Stimulated activated naive CD8-positive, alpha-beta T cell treated with anti-CD3 and anti-CD28 coated beads, Interleukin-15, amount 100 ng/mL, for 72 hours (primary cell): ENCODE data around the gene HERC6.
"Not testable (repeated sequence)": the region's sequence is repeated elsewhere in the genome, so short reads cannot be mapped to it uniquely, and the experiment has no call there.

Source experiments
- ATAC-seq: fragments of 150-1000 bp; cut with Tn5 transposase; 2 replicates; pipeline ENCODE4 v1.10.0; 2021; ENCODE audit warnings: mild to moderate bottlenecking, moderate library complexity
- DNase-seq, 2 donors: peaks; one replicate each; pipeline ENCODE4 v3.0.0; 2021 to 2022
- H3K27ac Mint-ChIP-seq, 2 donors: one replicate each; pipeline ENCODE4 v1.8.0; 2022; ENCODE audit warnings: mild to moderate bottlenecking in 2 of 2, mixed read lengths in 2 of 2, moderate library complexity in 2 of 2
- H3K27me3 Mint-ChIP-seq: one replicate; pipeline ENCODE4 v1.8.0; 2022; ENCODE audit warnings: mixed read lengths
- H3K4me1 Mint-ChIP-seq: one replicate; pipeline ENCODE4 v1.8.0; 2022; ENCODE audit warnings: mild to moderate bottlenecking, mixed read lengths
- H3K4me3 Mint-ChIP-seq, 2 donors: one replicate each; pipeline ENCODE4 v1.8.0; 2022; ENCODE audit warnings: mild to moderate bottlenecking in 2 of 2, mixed read lengths in 2 of 2, moderate library complexity in 1 of 2
- H3K9me3 Mint-ChIP-seq, 2 donors: one replicate each; pipeline ENCODE4 v1.8.0; 2022; ENCODE audit warnings: mixed read lengths in 2 of 2

HERC6 gene

DNA sequence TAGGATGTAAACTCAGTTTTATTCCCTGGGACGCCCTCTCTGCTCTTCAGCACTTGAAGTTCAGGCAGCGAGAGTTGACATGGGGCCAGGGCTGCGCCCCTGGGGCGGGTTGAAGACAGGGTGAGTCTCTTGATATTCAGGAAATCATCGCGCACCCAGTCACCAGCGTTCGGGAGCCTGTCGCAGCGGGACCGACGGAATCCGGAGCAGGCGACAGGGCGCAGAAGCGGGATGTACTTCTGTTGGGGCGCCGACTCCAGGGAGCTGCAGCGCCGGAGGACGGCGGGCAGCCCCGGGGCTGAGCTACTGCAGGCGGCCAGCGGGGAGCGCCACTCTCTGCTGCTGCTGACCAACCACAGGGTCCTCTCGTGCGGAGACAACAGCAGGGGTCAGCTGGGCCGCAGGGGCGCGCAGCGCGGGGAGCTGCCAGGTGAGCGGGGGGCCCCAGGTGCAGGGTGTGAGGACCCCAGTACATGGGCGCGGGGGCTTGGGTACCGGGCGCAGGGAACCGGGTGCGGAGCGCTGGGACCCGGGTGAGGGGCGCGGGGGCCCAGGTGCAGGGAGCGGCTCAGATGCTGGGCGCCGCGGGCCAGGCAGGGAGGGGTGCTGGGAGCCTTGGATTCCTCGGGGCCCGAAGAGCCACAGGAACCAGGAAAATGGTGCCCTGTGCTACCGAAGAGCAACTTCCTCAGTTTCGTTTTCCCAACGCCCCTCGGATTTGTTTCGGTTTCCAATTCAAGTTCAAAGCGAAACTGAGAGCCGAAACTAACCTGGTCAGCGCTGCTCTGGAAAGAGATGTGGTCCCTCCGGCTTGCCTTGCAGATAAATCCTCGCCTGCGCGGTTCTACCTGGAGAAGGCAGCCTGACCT, at the start of gene HERC6:
TSS of gene HERC6 (plus strand) at position 162 of the 869 bp plus-strand sequence. CDS start at position 232, 70 bp downstream.
- peak; percentile 77 to 89 for DNase-seq
- Mint-ChIP-seq H3K27me3 (no peaks in the 10 kb centered on the region), H3K9me3 (no peaks in the 10 kb centered on the region), H3K4me1 (peaks cover 26% of the 10 kb centered on the region), H3K4me3 (peak within 1 kb of the TSS; percentile 84 to 88), H3K27ac (peak within 1 kb of the TSS; percentile 90 to 95)
- peak; percentile 71 for ATAC-seq

DNA sequence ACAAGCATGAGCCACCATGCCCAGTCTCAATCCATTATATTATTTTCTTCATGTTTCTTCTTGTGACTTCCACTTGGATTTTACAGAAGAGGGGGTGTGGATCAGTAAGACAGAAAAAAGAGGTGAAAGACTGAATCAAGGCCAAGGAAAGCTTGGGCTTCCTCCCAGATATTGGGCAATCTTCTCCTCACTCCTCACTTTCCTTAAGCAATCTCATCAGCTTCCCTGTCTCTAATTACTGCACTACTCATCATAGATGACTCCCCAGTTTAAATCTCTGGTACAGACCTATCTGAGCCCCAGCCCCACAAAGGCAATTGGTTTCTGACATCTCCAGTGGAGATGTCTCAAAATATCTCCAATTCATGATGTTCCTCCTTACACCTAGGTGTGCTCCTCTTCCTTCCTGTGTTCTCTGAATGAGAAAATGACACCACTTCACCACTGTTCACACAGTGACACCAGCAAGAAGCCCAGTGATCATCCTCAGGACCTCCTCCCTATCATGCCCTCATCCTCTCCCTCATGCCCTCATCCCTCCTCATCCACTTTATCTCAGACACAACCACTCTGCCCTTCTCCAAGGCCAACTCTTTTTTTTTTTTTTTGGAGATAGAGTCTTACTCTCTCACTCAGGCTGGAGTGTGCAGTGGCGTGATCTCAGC, 44.8 kb upstream of the HERC6 start:
- DNase-seq (no peak), ATAC-seq (no peak)
- Mint-ChIP-seq H3K27ac (peak overlapping the region in 1 of 2 donors; percentile 13), H3K27me3 (no peaks in the 10 kb centered on the region), H3K4me1 (peaks cover 5% of the 10 kb centered on the region), H3K9me3 (no peaks in the 10 kb centered on the region), H3K4me3 (no peak overlapping the region)

DNA sequence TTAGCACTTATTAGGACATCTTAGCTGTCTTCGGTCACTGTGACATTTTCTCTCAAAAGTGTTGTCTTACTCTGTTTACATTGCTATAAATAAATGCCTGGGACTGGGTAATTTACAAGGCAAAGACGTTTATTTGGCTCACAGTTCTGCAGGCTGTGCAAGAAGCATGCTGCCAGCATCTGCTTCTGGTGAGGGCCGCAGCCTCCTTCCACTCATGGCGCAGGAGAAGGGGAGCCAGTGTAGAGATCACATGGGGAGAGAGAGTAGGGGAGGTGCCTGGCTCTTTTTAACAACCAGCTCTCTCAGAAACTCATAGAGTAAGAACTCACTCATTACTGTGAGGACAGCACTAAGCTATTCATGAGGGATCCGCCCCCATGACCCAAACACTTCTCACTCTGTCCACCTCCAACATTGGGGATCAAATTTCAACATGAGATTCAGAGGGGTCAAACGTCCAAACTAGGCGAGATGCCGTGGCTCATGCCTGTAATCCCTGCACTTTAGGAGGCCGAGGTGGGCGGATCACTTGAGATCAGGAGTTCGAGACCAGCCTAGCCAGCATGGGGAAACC, 43.5 kb upstream of the HERC6 start:
- Mint-ChIP-seq H3K27me3 (no peaks in the 10 kb centered on the region), H3K27ac (no peak overlapping the region), H3K4me1 (peaks cover 5% of the 10 kb centered on the region), H3K4me3 (no peak overlapping the region), H3K9me3 (no peaks in the 10 kb centered on the region)
- DNase-seq (no peak), ATAC-seq (no peak)

GRCh38 chr4:88341227-88342192, 37.1 kb upstream of the HERC6 start:
- Mint-ChIP-seq H3K4me1 (no peaks in the 10 kb centered on the region), H3K27me3 (no peaks in the 10 kb centered on the region), H3K9me3 (no peaks in the 10 kb centered on the region), H3K27ac (no peak overlapping the region), H3K4me3 (no peak overlapping the region)
- ATAC-seq: no peak
- DNase-seq: no peak

- not testable (repeated sequence) for H3K27ac Mint-ChIP-seq, H3K27me3 Mint-ChIP-seq, H3K4me3 Mint-ChIP-seq, DNase-seq, H3K4me1 Mint-ChIP-seq, ATAC-seq, H3K9me3 Mint-ChIP-seq
Observed at GRCh38 chr4:88346902-88347301, 31.8 kb upstream of the HERC6 start.

DNA sequence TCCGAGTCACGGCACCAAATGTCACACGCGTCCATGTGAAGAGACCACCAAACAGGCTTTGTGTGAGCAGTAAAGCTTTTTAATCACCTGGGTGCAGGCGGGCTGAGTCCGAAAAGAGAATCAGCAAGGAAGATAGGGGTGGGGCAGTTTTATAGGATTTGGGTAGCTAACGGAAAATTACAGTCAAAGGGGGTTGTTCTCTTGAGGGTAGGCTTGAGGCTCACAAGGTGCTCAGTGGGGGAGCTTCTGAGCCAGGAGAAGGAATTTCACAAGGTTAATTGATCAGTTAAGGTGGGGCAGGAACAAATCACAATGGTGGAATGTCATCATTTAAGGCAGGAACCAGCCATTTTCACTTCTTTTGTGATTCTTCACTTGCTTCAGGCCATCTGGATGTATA, 29.9 kb upstream of the HERC6 start:
- not testable (repeated sequence) for H3K4me1 Mint-ChIP-seq, ATAC-seq, DNase-seq, H3K4me3 Mint-ChIP-seq, H3K27me3 Mint-ChIP-seq, H3K27ac Mint-ChIP-seq
- peaks cover 0 to 12% of the 10 kb centered on the region in 2 donors for H3K9me3 Mint-ChIP-seq

DNA sequence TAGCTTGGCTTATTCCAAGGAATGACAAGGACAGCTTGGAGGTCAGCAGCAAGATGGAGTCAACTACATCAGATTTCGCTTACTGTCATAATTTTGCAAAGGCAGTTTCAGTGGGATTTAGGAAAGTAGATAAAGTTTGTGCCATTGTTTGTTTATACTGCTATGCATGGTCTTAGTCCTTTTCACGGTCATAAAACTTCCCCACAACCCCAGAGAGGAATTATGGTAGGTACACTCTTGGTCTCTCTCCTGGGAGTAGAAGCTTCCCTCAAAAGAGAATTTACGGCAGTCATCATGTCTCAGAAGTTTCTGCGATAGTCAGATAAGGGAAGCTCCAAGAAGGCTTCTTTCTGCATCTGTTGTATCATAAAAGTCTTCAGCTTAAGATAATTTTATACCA, 27.9 kb upstream of the HERC6 start:
- DNase-seq: no peak
- ATAC-seq: no peak
- Mint-ChIP-seq H3K9me3 (peaks cover 0 to 12% of the 10 kb centered on the region in 2 donors), H3K4me1 (no peaks in the 10 kb centered on the region), H3K27ac (no peak overlapping the region), H3K27me3 (no peaks in the 10 kb centered on the region), H3K4me3 (no peak overlapping the region)

- H3K9me3 Mint-ChIP-seq: peaks cover 0 to 14% of the 10 kb centered on the region in 2 donors
- H3K27me3 Mint-ChIP-seq: no peaks in the 10 kb centered on the region
- H3K4me1 Mint-ChIP-seq: no peaks in the 10 kb centered on the region
- no peak for ATAC-seq
- no peak for DNase-seq
- H3K4me3 Mint-ChIP-seq: no peak overlapping the region
- no peak overlapping the region for H3K27ac Mint-ChIP-seq
Observed at GRCh38 chr4:88352062-88352740, 26.5 kb upstream of the HERC6 start.

- Mint-ChIP-seq H3K27me3 (no peaks in the 10 kb centered on the region), H3K4me1 (no peaks in the 10 kb centered on the region), H3K4me3 (no peak overlapping the region), H3K9me3 (peaks cover 0 to 18% of the 10 kb centered on the region in 2 donors), H3K27ac (no peak overlapping the region)
- ATAC-seq (no peak), DNase-seq (no peak)
Observed at GRCh38 chr4:88353324-88353723, 25.3 kb upstream of the HERC6 start.

DNA sequence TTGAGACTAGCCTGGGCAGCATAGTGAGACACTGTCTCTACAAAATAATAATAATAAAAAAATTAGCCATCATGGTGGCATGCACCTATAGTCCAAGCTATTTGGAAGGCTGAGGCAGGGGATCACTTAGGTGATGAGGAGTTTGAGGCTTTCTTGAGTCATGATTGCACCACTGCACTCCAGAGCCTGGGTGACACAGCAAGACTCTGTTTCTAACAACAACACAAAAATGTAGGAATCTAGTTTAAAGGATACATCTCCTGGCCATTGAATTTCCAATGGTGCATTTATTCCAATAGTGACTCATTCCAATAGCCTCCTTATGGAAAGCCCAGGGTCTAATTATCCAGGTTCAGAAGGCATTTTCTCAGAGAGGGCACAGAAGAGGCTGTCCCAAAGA, 21.9 kb upstream of the HERC6 start:
- H3K4me3 Mint-ChIP-seq: no peak overlapping the region
- DNase-seq (no peak), ATAC-seq (no peak)
- H3K9me3 Mint-ChIP-seq: peaks cover 0 to 26% of the 10 kb centered on the region in 2 donors
- no peak overlapping the region for H3K27ac Mint-ChIP-seq
- no peaks in the 10 kb centered on the region for H3K27me3 Mint-ChIP-seq
- H3K4me1 Mint-ChIP-seq: no peaks in the 10 kb centered on the region

DNA sequence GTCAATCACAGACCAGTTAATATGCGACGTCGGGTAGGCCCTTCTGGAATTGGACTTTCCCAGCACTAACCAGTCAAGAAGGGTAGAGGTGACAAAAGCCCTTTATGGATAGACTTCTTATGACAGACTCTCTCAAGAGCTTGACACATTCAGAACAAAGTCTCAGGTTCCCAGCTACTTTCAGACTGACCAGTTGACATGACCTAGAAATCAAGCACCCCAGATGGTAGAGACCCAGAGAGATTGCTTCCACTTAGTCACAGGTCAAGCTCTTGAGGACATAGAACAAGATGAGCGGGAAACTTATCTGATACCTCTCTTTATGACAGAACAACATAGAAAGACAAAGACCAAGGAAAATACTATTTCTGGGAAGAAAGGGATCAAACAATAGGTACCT, 21.4 kb upstream of the HERC6 start:
- no peak overlapping the region for H3K27ac Mint-ChIP-seq
- H3K4me3 Mint-ChIP-seq: no peak overlapping the region
- H3K4me1 Mint-ChIP-seq: no peaks in the 10 kb centered on the region
- ATAC-seq (no peak), DNase-seq (no peak)
- no peaks in the 10 kb centered on the region for H3K27me3 Mint-ChIP-seq
- peaks cover 0 to 21% of the 10 kb centered on the region in 2 donors for H3K9me3 Mint-ChIP-seq

DNA sequence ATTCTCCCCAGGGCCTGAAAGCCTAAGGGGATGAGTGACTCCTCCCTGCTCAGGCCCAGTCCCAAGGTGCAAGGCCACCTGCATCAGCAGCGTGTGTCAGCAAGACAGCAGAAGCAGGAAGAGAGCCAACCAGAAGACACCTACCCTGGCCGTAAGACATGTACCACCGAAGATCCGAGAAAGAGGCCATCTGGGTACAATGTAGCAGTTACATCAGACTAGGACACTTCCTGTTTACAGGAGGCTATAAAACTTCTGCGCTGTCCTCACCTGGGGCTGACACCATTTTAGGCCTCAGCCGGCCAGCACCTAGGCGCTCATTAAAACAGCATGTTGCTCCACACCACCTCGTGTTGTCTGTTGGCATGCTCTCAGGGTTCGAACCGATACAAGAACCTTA, 19.1 kb upstream of the HERC6 start:
- Mint-ChIP-seq H3K27ac (no peak overlapping the region), H3K9me3 (peaks cover 6 to 25% of the 10 kb centered on the region in 2 donors), H3K27me3 (no peaks in the 10 kb centered on the region), H3K4me3 (no peak overlapping the region), H3K4me1 (no peaks in the 10 kb centered on the region)
- ATAC-seq (no peak), DNase-seq (no peak)

- H3K27ac Mint-ChIP-seq: no peak overlapping the region
- H3K27me3 Mint-ChIP-seq: no peaks in the 10 kb centered on the region
- H3K4me1 Mint-ChIP-seq: no peaks in the 10 kb centered on the region
- no peak overlapping the region for H3K4me3 Mint-ChIP-seq
- DNase-seq (no peak), ATAC-seq (no peak)
- peaks cover 6 to 27% of the 10 kb centered on the region in 2 donors for H3K9me3 Mint-ChIP-seq
Observed at GRCh38 chr4:88360256-88360655, 18.4 kb upstream of the HERC6 start.

DNA sequence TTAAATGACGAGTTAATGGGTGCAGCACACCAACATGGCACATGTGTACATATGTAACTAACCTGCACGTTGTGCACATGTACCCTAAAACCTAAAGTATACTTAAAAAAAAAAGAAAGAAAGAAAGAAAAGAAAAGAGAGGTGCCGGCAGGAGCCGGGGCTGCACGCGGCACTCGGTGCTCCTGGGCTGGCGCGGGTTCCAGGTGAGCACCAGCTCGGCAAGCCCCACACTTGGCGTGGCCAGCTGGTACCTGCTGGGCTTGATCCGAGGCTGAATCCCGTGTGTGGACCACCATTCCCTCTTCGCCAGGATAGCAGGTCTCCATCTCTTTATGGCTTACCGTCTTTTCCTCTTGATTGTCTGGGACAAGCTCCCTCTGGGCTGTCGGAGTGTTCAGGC, 17.9 kb upstream of the HERC6 start:
- H3K9me3 Mint-ChIP-seq: peaks cover 6 to 27% of the 10 kb centered on the region in 2 donors
- DNase-seq (no peak), ATAC-seq (no peak)
- H3K27ac Mint-ChIP-seq: no peak overlapping the region
- no peaks in the 10 kb centered on the region for H3K27me3 Mint-ChIP-seq
- H3K4me1 Mint-ChIP-seq: no peaks in the 10 kb centered on the region
- H3K4me3 Mint-ChIP-seq: no peak overlapping the region
